Esophagus squamous epithelium (tissue), 5 donors: ENCODE measurements around the gene RAPGEF4. TPM values are rescaled to one million over a fixed set of nuclear protein-coding genes. Genes with fewer than 3 reads are reported as not detected.
A peak's percentile ranks its signal among the peaks of the same experiment; 100 is the strongest.

Experiments
- DNase-seq: peaks from one replicate; lab custom pipeline; 2025; lab: John Stamatoyannopoulos, UW
- H3K27ac ChIP-seq, 4 donors: fragments of 200-600 bp; sonication (generic); one replicate each; pipeline ENCODE4 v1.5.1; 2016 to 2019; ENCODE audit warnings: mild to moderate bottlenecking in 1 of 4
- H3K27me3 ChIP-seq, 4 donors: fragments of 200-600 bp; sonication (generic); 1 replicate in 3 of 4; 2 replicates in 1 of 4; pipeline versions ENCODE4 v1.5.1 to v1.6.0; 2017 to 2021; ENCODE audit warnings: antibody characterized with exemption in 1 of 4
- H3K36me3 ChIP-seq, 3 donors: fragments of 200-600 bp; sonication (generic); one replicate each; pipeline ENCODE4 v1.5.1; 2016 to 2019
- H3K4me1 ChIP-seq, 3 donors: fragments of 200-600 bp; sonication (generic); one replicate each; pipeline ENCODE4 v1.5.1; 2017 to 2019
- H3K4me3 ChIP-seq, 4 donors: fragments of 200-600 bp; sonication (generic); 1 replicate in 3 of 4; 2 replicates in 1 of 4; pipeline ENCODE4 v1.5.1; 2016 to 2019; ENCODE audit warnings: mild to moderate bottlenecking in 2 of 4, moderate library complexity in 1 of 4
- H3K9me3 ChIP-seq, 3 donors: fragments of 200-600 bp; sonication (generic); one replicate each; pipeline ENCODE4 v1.5.1; 2016 to 2019
- POLR2A ChIP-seq, 4 donors: fragments of 450-650 bp; IDR thresholded peaks; one replicate each; pipeline ENCODE4 v1.6.1; 2017; ENCODE audit warnings: antibody characterized with exemption in 4 of 4, mild to moderate bottlenecking in 4 of 4, moderate library complexity in 3 of 4
- WGBS, 2 donors: methylation state at CpG; one replicate each; pipeline ENCODE4 v1.1.5; 2018; 5-methylcytosine and 5-hydroxymethylcytosine counted together
- intact Hi-C: fragments of 100-400 bp; cut with DNase I; formaldehyde crosslinking; loops from one replicate; pipeline ENCODE4 v1.15.0; 2022
- total RNA-seq, 4 donors: library from RNA; depleted of rRNA; stranded (reverse); fragments of >200 nt; gene quantifications; one replicate each; pipeline ENCODE4 v1.1.0, GENCODE V29; 2016
- TF ChIP-seq, protein P1 (sequence below), 6 experiments: fragments of 450-650 bp in 4 of 6; fragments of 200-600 bp in 2 of 6; sonication (generic) in 2 of 6; IDR thresholded peaks; one replicate each; pipeline ENCODE4 v1.5.1; 2016 to 2019; ENCODE audit warnings: antibody characterized with exemption in 6 of 6, mild to moderate bottlenecking in 4 of 6, moderate library complexity in 4 of 6
- donor health status: DM: yes; HTN: yes; CAD: no.

The RAPGEF4 gene
- total RNA-seq, 4 donors from 2014 or later: 2.6 to 11.1 (median 2.9) TPM

DNA sequence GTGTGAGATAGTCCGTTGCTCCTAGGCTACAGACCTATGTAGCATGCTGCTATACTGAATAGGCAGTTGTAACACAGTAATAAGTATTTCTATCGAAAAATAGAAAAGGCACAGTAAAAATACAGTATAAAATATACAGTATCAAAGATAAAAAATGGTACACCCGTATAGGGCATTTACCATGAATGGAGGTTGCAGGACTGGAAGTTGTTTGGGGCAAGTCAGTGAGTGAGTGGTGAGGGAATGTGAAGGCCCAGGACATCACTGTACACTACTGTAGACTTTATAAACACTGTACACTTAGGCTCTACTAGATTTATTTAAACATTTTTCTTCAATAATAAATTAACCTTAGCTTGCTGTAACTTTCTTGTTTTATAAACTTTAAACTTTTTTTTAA lies 343.5 kb downstream of the RAPGEF4 start:
- Histone ChIP-seq H3K27me3 (no peaks in the 10 kb centered on the region), H3K36me3 (no peaks in the 10 kb centered on the region), H3K9me3 (no peaks in the 10 kb centered on the region), H3K27ac (no peak overlapping the region), H3K4me3 (no peak overlapping the region), H3K4me1 (peaks cover 0 to 49% (median 0%) of the 10 kb centered on the region in 3 donors)
- WGBS, 2 donors: 75 to 81% methylated on average over 3 of the region's 3 CpGs
- intact Hi-C loops: no loop called here
- TF ChIP-seq, protein P1, sequence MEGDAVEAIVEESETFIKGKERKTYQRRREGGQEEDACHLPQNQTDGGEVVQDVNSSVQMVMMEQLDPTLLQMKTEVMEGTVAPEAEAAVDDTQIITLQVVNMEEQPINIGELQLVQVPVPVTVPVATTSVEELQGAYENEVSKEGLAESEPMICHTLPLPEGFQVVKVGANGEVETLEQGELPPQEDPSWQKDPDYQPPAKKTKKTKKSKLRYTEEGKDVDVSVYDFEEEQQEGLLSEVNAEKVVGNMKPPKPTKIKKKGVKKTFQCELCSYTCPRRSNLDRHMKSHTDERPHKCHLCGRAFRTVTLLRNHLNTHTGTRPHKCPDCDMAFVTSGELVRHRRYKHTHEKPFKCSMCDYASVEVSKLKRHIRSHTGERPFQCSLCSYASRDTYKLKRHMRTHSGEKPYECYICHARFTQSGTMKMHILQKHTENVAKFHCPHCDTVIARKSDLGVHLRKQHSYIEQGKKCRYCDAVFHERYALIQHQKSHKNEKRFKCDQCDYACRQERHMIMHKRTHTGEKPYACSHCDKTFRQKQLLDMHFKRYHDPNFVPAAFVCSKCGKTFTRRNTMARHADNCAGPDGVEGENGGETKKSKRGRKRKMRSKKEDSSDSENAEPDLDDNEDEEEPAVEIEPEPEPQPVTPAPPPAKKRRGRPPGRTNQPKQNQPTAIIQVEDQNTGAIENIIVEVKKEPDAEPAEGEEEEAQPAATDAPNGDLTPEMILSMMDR (IDR thresholded peaks at IDR 0.05): no peak
- no peak for TF ChIP-seq POLR2A (IDR thresholded peaks at IDR 0.05)
- DNase-seq: no peak

DNA sequence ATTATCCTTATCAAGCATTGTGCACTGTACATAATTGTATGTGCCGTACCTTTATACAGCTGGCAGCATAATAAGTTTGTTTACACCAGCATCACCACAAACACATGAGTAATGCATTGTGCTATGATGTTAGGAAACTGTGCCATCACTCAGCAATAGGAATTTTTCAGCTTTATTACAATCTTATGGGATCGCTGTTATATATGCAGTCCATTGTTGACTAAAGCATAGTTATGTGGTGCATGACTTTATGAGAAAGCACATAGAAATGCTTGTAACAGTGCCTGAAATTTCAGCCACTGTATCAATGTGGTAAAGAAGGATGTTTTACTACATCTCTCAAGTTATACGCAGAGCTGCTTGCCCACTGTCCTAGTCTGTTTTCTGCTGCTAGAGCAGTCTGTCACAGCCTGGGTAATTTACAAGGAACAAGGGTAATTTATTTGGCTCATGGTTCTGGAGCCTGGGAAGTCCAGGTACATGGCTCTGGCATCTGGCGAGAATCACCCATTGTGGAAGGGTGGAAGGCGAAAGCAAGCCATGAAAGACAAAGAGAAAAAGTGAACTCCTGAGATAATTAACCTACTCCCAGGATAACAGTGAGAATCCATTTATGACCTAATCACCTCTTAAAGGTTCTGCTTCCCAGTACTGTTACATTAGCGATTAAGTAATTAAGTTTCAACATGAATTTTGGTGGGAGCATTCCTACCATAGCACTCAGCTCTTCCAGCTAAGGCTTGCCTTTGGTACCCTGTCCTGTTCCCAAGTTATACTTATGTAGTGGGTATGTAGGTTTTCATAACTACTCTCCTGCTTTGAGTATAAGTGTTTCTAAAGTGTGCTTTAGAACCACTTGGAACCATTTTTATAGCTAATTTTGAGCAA lies 344.6 kb downstream of the RAPGEF4 start:
- Histone ChIP-seq H3K27ac (no peak overlapping the region), H3K27me3 (no peaks in the 10 kb centered on the region), H3K36me3 (no peaks in the 10 kb centered on the region), H3K9me3 (no peaks in the 10 kb centered on the region), H3K4me3 (no peak overlapping the region), H3K4me1 (peaks cover 0 to 53% (median 4%) of the 10 kb centered on the region in 3 donors)
- intact Hi-C loops: no loop called here
- TF ChIP-seq POLR2A (IDR thresholded peaks at IDR 0.05): no peak
- TF ChIP-seq, protein P1 (IDR thresholded peaks at IDR 0.05): no peak
- DNase-seq: no peak
- WGBS, 2 donors: 85 to 97% methylated on average over 6 of the region's 6 CpGs

DNA sequence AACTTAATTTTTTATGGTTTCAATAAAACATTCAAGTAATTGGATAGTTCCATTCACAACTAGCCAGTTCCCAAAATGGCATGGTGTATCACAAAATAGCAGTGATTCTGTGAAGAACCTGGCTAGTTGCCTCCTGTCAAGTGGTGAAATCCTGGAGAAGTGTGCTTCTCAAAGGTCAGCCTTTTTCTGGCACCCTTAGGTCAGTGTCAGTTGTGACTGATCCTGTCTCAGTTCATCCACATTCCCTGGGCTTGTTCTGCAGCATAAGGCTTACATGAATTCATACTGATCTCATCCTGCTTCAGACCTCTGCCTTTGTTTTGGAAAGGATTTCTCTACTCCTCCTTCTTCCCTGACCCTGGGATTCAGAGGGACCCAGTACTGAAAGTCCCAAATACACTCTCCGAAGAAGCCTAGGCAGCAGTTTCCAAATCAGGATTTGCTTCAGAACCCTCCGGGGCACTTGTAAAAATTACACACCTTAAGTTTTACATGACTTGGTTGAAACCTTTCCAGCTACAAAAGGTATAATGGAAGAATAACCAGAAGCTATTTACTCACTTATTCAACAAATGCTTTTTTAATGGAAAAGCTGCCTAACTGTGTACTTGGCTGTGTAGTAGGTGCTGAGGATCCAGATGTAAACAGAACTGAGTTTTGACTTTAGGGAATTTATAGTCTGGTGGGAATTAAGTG lies 351.0 kb downstream of the RAPGEF4 start:
- Histone ChIP-seq H3K27ac (peak overlapping the region; percentile 5 to 68 (median 50)), H3K27me3 (no peaks in the 10 kb centered on the region), H3K36me3 (no peaks in the 10 kb centered on the region), H3K4me1 (peaks cover 11 to 79% (median 21%) of the 10 kb centered on the region in 3 donors), H3K4me3 (no peak overlapping the region), H3K9me3 (no peaks in the 10 kb centered on the region)
- intact Hi-C loops: no loop called here
- WGBS, 2 donors: 19 to 30% methylated on average over 2 of the region's 2 CpGs
- TF ChIP-seq, protein P1 (IDR thresholded peaks at IDR 0.05): no peak
- no peak for TF ChIP-seq POLR2A (IDR thresholded peaks at IDR 0.05)
- DNase-seq: no peak

DNA sequence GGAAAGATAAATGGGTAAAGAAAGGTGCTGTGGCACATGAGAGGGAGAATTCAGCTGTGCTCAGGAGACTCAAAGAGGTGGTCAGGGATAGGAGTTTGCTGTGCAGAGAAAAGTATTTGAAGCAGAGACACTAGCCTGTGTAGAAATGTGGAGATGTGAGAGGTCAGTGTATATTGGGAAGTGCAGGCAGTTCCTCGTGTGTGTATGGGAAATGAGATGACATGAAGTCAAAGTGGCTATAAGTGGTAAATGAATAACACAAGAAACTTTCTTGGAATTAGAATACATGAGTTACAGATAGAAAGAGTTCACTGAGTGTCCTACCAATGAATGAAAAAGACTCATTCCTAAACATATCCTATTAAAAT lies 351.6 kb downstream of the RAPGEF4 start:
- Histone ChIP-seq H3K27me3 (no peaks in the 10 kb centered on the region), H3K4me3 (no peak overlapping the region), H3K27ac (peak overlapping the region in 3 of 4 donors; percentile 45 to 68 (median 56)), H3K4me1 (peaks cover 11 to 84% (median 21%) of the 10 kb centered on the region in 3 donors), H3K36me3 (no peaks in the 10 kb centered on the region), H3K9me3 (no peaks in the 10 kb centered on the region)
- no peak for DNase-seq
- intact Hi-C loops: no loop called here
- 25 to 45% methylated on average over 1 of the region's 1 CpG for WGBS, 2 donors
- TF ChIP-seq, protein P1 (IDR thresholded peaks at IDR 0.05): no peak
- no peak for TF ChIP-seq POLR2A (IDR thresholded peaks at IDR 0.05)
